ENCODE measurements around the gene HMSD.
A peak's percentile ranks its signal among the peaks of the same experiment; 100 is the strongest.

The HMSD gene

DNA sequence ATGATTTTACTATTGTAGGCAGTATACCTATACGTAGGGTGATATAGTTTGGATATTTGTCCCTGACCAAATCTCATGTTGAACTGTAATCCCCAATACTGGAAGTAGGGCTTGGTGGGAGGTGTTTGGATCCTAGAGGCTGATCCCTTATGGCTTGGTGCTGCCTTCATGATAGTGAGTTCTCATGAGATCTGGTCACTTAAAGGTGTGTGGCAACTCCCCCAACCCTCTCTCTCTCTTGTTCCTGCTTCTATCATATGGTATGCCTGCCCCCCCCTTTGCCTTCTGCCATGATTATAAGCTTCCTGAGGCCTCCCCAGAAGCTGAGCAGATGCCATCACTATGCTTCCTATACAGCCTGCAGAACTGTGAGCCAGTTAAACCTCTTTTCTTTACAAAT is 43.0 kb upstream of the HMSD start:
- H3K27ac ChIP-seq (ENCODE audit: poor library complexity, severe bottlenecking), result no peak overlapping the region
- H3K4me1 ChIP-seq (ENCODE audit: insufficient read depth, poor library complexity, severe bottlenecking), result peaks cover 12% of the 10 kb centered on the region
- DNase-seq (ENCODE audit: low spot score), result no peak
- H3K9me3 ChIP-seq (ENCODE audit: severe bottlenecking), result no peaks in the 10 kb centered on the region
- no peak overlapping the region for H3K4me3 ChIP-seq (ENCODE audit: severe bottlenecking)
- ATAC-seq (ENCODE audit: low read depth), result no peak
- H3K36me3 ChIP-seq (ENCODE audit: low read depth), result no peaks in the 10 kb centered on the region
- TF ChIP-seq CTCF (IDR thresholded peaks at IDR 0.05; ENCODE audit: poor library complexity, severe bottlenecking), result no peak
- no peaks in the 10 kb centered on the region for H3K27me3 ChIP-seq (ENCODE audit: insufficient read depth, poor library complexity, severe bottlenecking)

DNA sequence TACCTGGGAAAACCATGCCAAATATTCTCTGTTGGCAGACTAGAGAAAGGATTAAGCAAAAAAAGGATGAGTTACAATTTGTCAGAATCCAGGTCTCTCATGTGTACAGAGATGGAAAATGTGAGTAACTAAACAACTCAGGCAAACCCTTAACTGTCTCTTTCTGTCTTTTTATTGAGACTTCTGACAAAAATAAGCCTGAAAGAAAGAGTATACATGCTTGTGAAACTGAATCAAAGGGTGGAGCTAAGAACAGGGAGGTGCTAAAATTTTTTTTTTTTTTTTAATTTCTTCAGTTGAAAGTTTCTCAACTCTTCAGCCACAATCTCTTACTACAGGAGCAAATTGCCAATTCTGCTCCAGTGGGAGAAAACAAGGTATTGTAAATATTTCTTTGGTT is 41.4 kb upstream of the HMSD start, which contains the start of gene SERPINB10:
Gene SERPINB10, plus strand, starts transcription at position 295 of the 400 bp plus-strand sequence. CDS start 7,553 bp downstream, outside the sequence.
- Histone ChIP-seq H3K36me3 (ENCODE audit: low read depth) (no peaks in the 10 kb centered on the region), H3K9me3 (ENCODE audit: severe bottlenecking) (no peaks in the 10 kb centered on the region), H3K4me3 (ENCODE audit: severe bottlenecking) (no peak within 1 kb of the TSS), H3K27me3 (ENCODE audit: insufficient read depth, poor library complexity, severe bottlenecking) (no peaks in the 10 kb centered on the region), H3K27ac (ENCODE audit: poor library complexity, severe bottlenecking) (no peak within 1 kb of the TSS), H3K4me1 (ENCODE audit: insufficient read depth, poor library complexity, severe bottlenecking) (peaks cover 12% of the 10 kb centered on the region)
- no peak for TF ChIP-seq CTCF (IDR thresholded peaks at IDR 0.05; ENCODE audit: poor library complexity, severe bottlenecking)
- no peak for ATAC-seq (ENCODE audit: low read depth)
- no peak for DNase-seq (ENCODE audit: low spot score)

- H3K36me3 ChIP-seq (ENCODE audit: low read depth), result no peaks in the 10 kb centered on the region
- no peak overlapping the region for H3K27ac ChIP-seq (ENCODE audit: poor library complexity, severe bottlenecking)
- no peak for ATAC-seq (ENCODE audit: low read depth)
- peaks cover 12% of the 10 kb centered on the region for H3K4me1 ChIP-seq (ENCODE audit: insufficient read depth, poor library complexity, severe bottlenecking)
- no peak overlapping the region for H3K4me3 ChIP-seq (ENCODE audit: severe bottlenecking)
- no peaks in the 10 kb centered on the region for H3K27me3 ChIP-seq (ENCODE audit: insufficient read depth, poor library complexity, severe bottlenecking)
- no peaks in the 10 kb centered on the region for H3K9me3 ChIP-seq (ENCODE audit: severe bottlenecking)
- DNase-seq (ENCODE audit: low spot score), result no peak
- no peak for TF ChIP-seq CTCF (IDR thresholded peaks at IDR 0.05; ENCODE audit: poor library complexity, severe bottlenecking)
Measured at GRCh38 chr18:63908858-63909257, 40.2 kb upstream of the HMSD start.

DNA sequence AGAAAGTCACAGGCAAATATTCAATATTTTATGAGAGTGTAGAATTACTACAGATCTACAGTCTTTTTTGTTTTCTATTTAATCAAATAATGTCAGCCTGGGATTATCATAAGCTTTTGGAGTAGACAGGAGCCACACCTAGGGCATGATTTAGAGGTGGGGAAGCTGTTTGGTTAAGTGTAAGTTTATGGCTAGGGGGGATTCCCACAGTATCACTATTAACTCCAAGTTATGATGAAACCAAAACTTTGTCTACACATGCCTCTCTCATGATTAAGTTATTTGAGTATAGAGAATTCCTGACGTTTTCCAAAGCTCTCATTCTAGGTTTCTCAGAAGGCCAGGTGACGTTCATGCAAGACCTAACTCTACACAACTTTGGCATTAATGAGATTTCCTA is 39.2 kb upstream of the HMSD start:
- no peaks in the 10 kb centered on the region for H3K36me3 ChIP-seq (ENCODE audit: low read depth)
- H3K27ac ChIP-seq (ENCODE audit: poor library complexity, severe bottlenecking), result no peak overlapping the region
- no peak overlapping the region for H3K4me3 ChIP-seq (ENCODE audit: severe bottlenecking)
- no peaks in the 10 kb centered on the region for H3K9me3 ChIP-seq (ENCODE audit: severe bottlenecking)
- H3K27me3 ChIP-seq (ENCODE audit: insufficient read depth, poor library complexity, severe bottlenecking), result no peaks in the 10 kb centered on the region
- no peak for DNase-seq (ENCODE audit: low spot score)
- peaks cover 12% of the 10 kb centered on the region for H3K4me1 ChIP-seq (ENCODE audit: insufficient read depth, poor library complexity, severe bottlenecking)
- ATAC-seq (ENCODE audit: low read depth), result peak; percentile 77
- TF ChIP-seq CTCF (IDR thresholded peaks at IDR 0.05; ENCODE audit: poor library complexity, severe bottlenecking), result no peak

DNA sequence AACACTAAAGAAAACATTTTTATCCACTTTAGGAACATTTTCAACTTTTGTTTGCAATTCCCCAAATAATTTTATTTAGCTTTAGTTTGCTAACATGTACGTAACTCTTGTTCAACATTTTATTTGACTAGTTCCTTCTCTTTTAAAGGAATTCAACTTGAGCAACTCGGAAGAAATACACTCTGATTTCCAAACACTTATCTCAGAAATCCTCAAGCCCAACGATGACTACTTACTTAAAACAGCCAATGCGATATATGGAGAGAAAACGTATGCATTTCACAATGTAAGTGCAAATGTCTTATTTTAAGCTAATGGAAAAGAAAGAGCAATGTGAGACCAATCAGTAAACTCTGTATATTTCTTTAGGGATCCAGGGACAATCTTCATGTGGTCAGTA is 31.3 kb upstream of the HMSD start:
- no peak for ATAC-seq (ENCODE audit: low read depth)
- no peak for DNase-seq (ENCODE audit: low spot score)
- Histone ChIP-seq H3K4me3 (ENCODE audit: severe bottlenecking) (no peak overlapping the region), H3K27ac (ENCODE audit: poor library complexity, severe bottlenecking) (no peak overlapping the region), H3K4me1 (ENCODE audit: insufficient read depth, poor library complexity, severe bottlenecking) (no peaks in the 10 kb centered on the region), H3K9me3 (ENCODE audit: severe bottlenecking) (no peaks in the 10 kb centered on the region), H3K36me3 (ENCODE audit: low read depth) (no peaks in the 10 kb centered on the region), H3K27me3 (ENCODE audit: insufficient read depth, poor library complexity, severe bottlenecking) (no peaks in the 10 kb centered on the region)
- no peak for TF ChIP-seq CTCF (IDR thresholded peaks at IDR 0.05; ENCODE audit: poor library complexity, severe bottlenecking)
